ENCODE data around the gene EPHA1. TPM values are rescaled to one million over a fixed set of nuclear protein-coding genes. Genes with fewer than 3 reads are reported as not detected.

Gene EPHA1
- total RNA-seq, 1 experiment from 2014 or later = not detected

Other genes with a start within 250 kb of the EPHA1 start
- not detected in 2 replicates for gene TAS2R39, start 225.4 kb downstream of the EPHA1 start, total RNA-seq (2014; rRNA removed; shearing (Covaris generic); ENCODE audit: low replicate concordance)
- gene TAS2R40, start 186.8 kb downstream of the EPHA1 start, total RNA-seq (2014; rRNA removed; shearing (Covaris generic); ENCODE audit: low replicate concordance) = not detected in 2 replicates
- 107 and 161 TPM in 2 replicates for gene GSTK1, start 145.4 kb downstream of the EPHA1 start, total RNA-seq (2014; rRNA removed; shearing (Covaris generic); ENCODE audit: low replicate concordance)
- gene TMEM139, start 123.9 kb downstream of the EPHA1 start, total RNA-seq (2014; rRNA removed; shearing (Covaris generic); ENCODE audit: low replicate concordance) = 79.0 and 102 TPM in 2 replicates
- 5.6 and 11.9 TPM in 2 replicates for gene CASP2, start 120.5 kb downstream of the EPHA1 start, total RNA-seq (2014; rRNA removed; shearing (Covaris generic); ENCODE audit: low replicate concordance)
- not detected in 2 replicates for gene CLCN1, start 92.7 kb downstream of the EPHA1 start, total RNA-seq (2014; rRNA removed; shearing (Covaris generic); ENCODE audit: low replicate concordance)
- gene FAM131B, start 46.1 kb downstream of the EPHA1 start, total RNA-seq (2014; rRNA removed; shearing (Covaris generic); ENCODE audit: low replicate concordance) = 0.03 TPM in 1 of 2 replicates, not detected in the other
- gene ZYX, start 27.5 kb downstream of the EPHA1 start, total RNA-seq (2014; rRNA removed; shearing (Covaris generic); ENCODE audit: low replicate concordance) = 23.2 and 41.3 TPM in 2 replicates
- gene TAS2R60, start 34.6 kb upstream of the EPHA1 start, total RNA-seq (2014; rRNA removed; shearing (Covaris generic); ENCODE audit: low replicate concordance) = not detected in 2 replicates
- not detected in 2 replicates for gene TAS2R41, start 69.0 kb upstream of the EPHA1 start, total RNA-seq (2014; rRNA removed; shearing (Covaris generic); ENCODE audit: low replicate concordance)
- not detected in 2 replicates for gene CTAGE15, start 162.9 kb upstream of the EPHA1 start, total RNA-seq (2014; rRNA removed; shearing (Covaris generic); ENCODE audit: low replicate concordance)
- 0.78 and 2.5 TPM in 2 replicates for gene TCAF2, start 212.1 kb upstream of the EPHA1 start, total RNA-seq (2014; rRNA removed; shearing (Covaris generic); ENCODE audit: low replicate concordance)